Keratinocyte (primary cell): ENCODE results near the gene S100G.

ENCODE experiments used
- EZH2 ChIP-seq: IDR thresholded peaks from one replicate; pipeline ENCODE4 v1.6.1; 2012; ENCODE audit warnings: inconsistent platforms, mild to moderate bottlenecking, low read length, moderate library complexity
- TF ChIP-seq, protein P1 (sequence below), 3 experiments: IDR thresholded peaks in 1 of 3; conservative IDR thresholded peaks in 1 of 3; optimal IDR thresholded peaks in 1 of 3; 2 replicates in 2 of 3; 3 replicates in 1 of 3; pipeline versions ENCODE3 to v1.5.1; 2011; ENCODE audit warnings: low read length in 3 of 3, mild to moderate bottlenecking in 3 of 3, moderate library complexity in 2 of 3, control low read depth in 1 of 3, inconsistent platforms in 1 of 3; ENCODE audit not compliant: insufficient read depth in 2 of 3; ENCODE audit errors: extremely low read depth in 1 of 3

DNA sequence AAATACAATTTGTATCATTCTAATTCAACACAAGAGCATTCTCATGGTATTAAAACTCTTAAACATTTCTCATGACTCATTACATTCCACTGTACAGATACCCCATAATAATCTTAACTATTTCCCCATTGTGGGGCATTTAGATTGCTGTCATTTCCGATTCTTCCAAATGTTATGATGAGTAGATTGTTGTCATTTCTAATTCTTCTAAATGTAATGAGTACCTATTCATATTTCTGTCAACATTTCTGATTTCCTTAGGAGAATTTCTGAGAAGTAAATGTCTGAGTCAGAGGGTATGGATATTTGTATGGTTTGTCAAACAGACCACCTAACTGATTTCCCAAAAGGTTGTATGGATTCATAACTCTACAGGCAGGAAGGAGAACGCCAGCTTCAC, 8.3 kb downstream of the S100G start:
- TF ChIP-seq, protein P1, sequence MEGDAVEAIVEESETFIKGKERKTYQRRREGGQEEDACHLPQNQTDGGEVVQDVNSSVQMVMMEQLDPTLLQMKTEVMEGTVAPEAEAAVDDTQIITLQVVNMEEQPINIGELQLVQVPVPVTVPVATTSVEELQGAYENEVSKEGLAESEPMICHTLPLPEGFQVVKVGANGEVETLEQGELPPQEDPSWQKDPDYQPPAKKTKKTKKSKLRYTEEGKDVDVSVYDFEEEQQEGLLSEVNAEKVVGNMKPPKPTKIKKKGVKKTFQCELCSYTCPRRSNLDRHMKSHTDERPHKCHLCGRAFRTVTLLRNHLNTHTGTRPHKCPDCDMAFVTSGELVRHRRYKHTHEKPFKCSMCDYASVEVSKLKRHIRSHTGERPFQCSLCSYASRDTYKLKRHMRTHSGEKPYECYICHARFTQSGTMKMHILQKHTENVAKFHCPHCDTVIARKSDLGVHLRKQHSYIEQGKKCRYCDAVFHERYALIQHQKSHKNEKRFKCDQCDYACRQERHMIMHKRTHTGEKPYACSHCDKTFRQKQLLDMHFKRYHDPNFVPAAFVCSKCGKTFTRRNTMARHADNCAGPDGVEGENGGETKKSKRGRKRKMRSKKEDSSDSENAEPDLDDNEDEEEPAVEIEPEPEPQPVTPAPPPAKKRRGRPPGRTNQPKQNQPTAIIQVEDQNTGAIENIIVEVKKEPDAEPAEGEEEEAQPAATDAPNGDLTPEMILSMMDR (optimal IDR thresholded peaks at IDR 0.05 in 1 of 3, IDR thresholded peaks at IDR 0.05 in 1 of 3, conservative IDR thresholded peaks at IDR 0.05 in 1 of 3; ENCODE audit: extremely low read depth in 1 of 3, insufficient read depth in 2 of 3, low read length in 3 of 3): no peak
- no peak for TF ChIP-seq EZH2
